SK-N-SH (cell line): ENCODE measurements around the gene L3MBTL1.

ENCODE experiments used
- CHD2 ChIP-seq: fragments of 150-350 bp; IDR thresholded peaks from 2 replicates; pipeline ENCODE4 v1.6.1; 2018; ENCODE audit warnings: low read length; ENCODE audit not compliant: partially characterized antibody
- CTCF ChIP-seq: fragments of 200-600 bp; sonication (generic); IDR thresholded peaks from 2 replicates; pipeline ENCODE4 v1.6.1; 2017; ENCODE audit warnings: antibody characterized with exemption, mild to moderate bottlenecking, moderate library complexity
- ELF1 ChIP-seq: IDR thresholded peaks from 2 replicates; pipeline ENCODE4 v1.4.0; 2012
- EP300 ChIP-seq, 2 experiments: IDR thresholded peaks; 2 replicates each; pipeline versions ENCODE4 v1.4.0 to v1.6.1; 2012; ENCODE audit warnings: borderline replicate concordance in 1 of 2, low read depth in 1 of 2, low read length in 1 of 2
- EZH2phosphoT487 ChIP-seq: fragments of 200-600 bp; sonication (generic); IDR thresholded peaks from 2 replicates; pipeline ENCODE4 v1.6.1; 2017; ENCODE audit warnings: low read depth, mixed run types, mild to moderate bottlenecking, antibody characterized with exemption, moderate library complexity, borderline replicate concordance
- MEF2A ChIP-seq: IDR thresholded peaks from 2 replicates; pipeline ENCODE4 v1.4.0; 2012; ENCODE audit warnings: low read depth, borderline replicate concordance
- MXI1 ChIP-seq: IDR thresholded peaks from 2 replicates; pipeline ENCODE4 v1.6.1; 2012; ENCODE audit warnings: mild to moderate bottlenecking, low read depth, low read length, improper control_type of control experiment
- POLR2AphosphoS5 ChIP-seq: IDR thresholded peaks from 2 replicates; pipeline ENCODE4 v1.6.1; 2012; ENCODE audit warnings: low read depth, low read length
- RAD21 ChIP-seq: IDR thresholded peaks from 2 replicates; pipeline ENCODE4 v1.6.1; 2012; ENCODE audit warnings: mild to moderate bottlenecking, low read length
- RFX5 ChIP-seq: IDR thresholded peaks from 2 replicates; pipeline ENCODE4 v1.6.1; 2012; ENCODE audit warnings: mild to moderate bottlenecking, improper control_type of control experiment, low read length
- TAF1 ChIP-seq: IDR thresholded peaks from 2 replicates; pipeline ENCODE4 v1.6.1; 2012; ENCODE audit warnings: low read depth, mild to moderate bottlenecking, low read length, moderate library complexity, borderline replicate concordance
- TCF12 ChIP-seq: IDR thresholded peaks from 2 replicates; pipeline ENCODE4 v1.4.0; 2012
- USF2 ChIP-seq: fragments of 150-350 bp; IDR thresholded peaks from 2 replicates; pipeline ENCODE4 v1.6.1; 2017; ENCODE audit warnings: antibody characterized with exemption, low read length, low read depth, borderline replicate concordance
- ZBTB33 ChIP-seq: IDR thresholded peaks from 2 replicates; pipeline ENCODE4 v1.4.0; 2012; ENCODE audit warnings: low read depth, borderline replicate concordance

- TF ChIP-seq ELF1 (no peak), CTCF (no peak), USF2 (no peak), TCF12 (no peak), RFX5 (no peak), POLR2AphosphoS5 (no peak), EP300 (IDR thresholded peaks at IDR 0.05; ENCODE audit: borderline replicate concordance in 1 of 2, low read depth in 1 of 2, low read length in 1 of 2) (no peak), TAF1 (no peak), MEF2A (no peak), MXI1 (no peak), ZBTB33 (no peak), RAD21 (no peak), EZH2phosphoT487 (no peak), CHD2 (no peak)
Measured at GRCh38 chr20:43460830-43461200, 46.7 kb upstream of the L3MBTL1 start.
